Esophagus muscularis mucosa (tissue), 4 donors: ENCODE measurements around the gene CEP112. TPM values are rescaled to one million over a fixed set of nuclear protein-coding genes. Genes with fewer than 3 reads are reported as not detected.

Source experiments
- DNase-seq: peaks from one replicate; pipeline ENCODE4 v3.0.0-alpha.2; 2017; ENCODE audit errors: extremely low spot score
- H3K27ac ChIP-seq, 4 donors: fragments of 200-600 bp; sonication (generic); replicated peaks in 1 of 4; 1 replicate in 3 of 4; 2 replicates in 1 of 4; pipeline ENCODE4 v1.5.1; 2016 to 2019; ENCODE audit warnings: mild to moderate bottlenecking in 1 of 4
- H3K27me3 ChIP-seq, 4 donors: fragments of 200-600 bp; sonication (generic); one replicate each; pipeline versions ENCODE4 v1.5.1 to v1.6.0; 2016 to 2019
- H3K36me3 ChIP-seq, 4 donors: fragments of 200-600 bp; sonication (generic); one replicate each; pipeline ENCODE4 v1.5.1; 2016 to 2019
- H3K4me1 ChIP-seq, 4 donors: fragments of 200-600 bp; sonication (generic); one replicate each; pipeline ENCODE4 v1.5.1; 2016 to 2019
- H3K4me3 ChIP-seq, 4 donors: fragments of 200-600 bp; sonication (generic); 1 replicate in 2 of 4; 2 replicates in 2 of 4; pipeline ENCODE4 v1.5.1; 2016 to 2019; ENCODE audit warnings: mild to moderate bottlenecking in 4 of 4, moderate library complexity in 1 of 4
- H3K9me3 ChIP-seq, 4 donors: fragments of 200-600 bp; sonication (generic); 1 replicate in 3 of 4; 2 replicates in 1 of 4; pipeline ENCODE4 v1.5.1; 2016 to 2019
- EP300 ChIP-seq: sonication (generic); formaldehyde crosslinking; IDR thresholded peaks from one replicate; pipeline ENCODE4 v1.6.1; 2017; ENCODE audit warnings: antibody characterized with exemption
- POLR2A ChIP-seq: fragments of 450-650 bp; IDR thresholded peaks from one replicate; pipeline ENCODE4 v1.6.1; 2017; ENCODE audit warnings: antibody characterized with exemption, moderate library complexity, mild to moderate bottlenecking, low read depth
- POLR2AphosphoS5 ChIP-seq, 2 donors: sonication (generic); formaldehyde crosslinking; IDR thresholded peaks; one replicate each; pipeline ENCODE4 v1.6.1; 2017; ENCODE audit warnings: antibody characterized with exemption in 2 of 2
- WGBS: methylation state at CpG from one replicate; pipeline ENCODE4 v1.1.5; 2018; 5-methylcytosine and 5-hydroxymethylcytosine counted together
- intact Hi-C: fragments of 100-400 bp; cut with DNase I; formaldehyde crosslinking; loops from one replicate; pipeline ENCODE4 v1.15.1; 2023
- total RNA-seq, 4 donors: library from RNA; depleted of rRNA; stranded (reverse); fragments of >200 nt; gene quantifications; one replicate each; pipeline versions ENCODE4 v1.1.0 to v1.2.1, GENCODE V29; 2016
- TF ChIP-seq, protein P1 (sequence below), 3 experiments: fragments of 200-600 bp in 2 of 3; fragments of 450-650 bp in 1 of 3; sonication (generic) in 2 of 3; IDR thresholded peaks; one replicate each; pipeline ENCODE4 v1.5.1; 2017 to 2019; ENCODE audit warnings: antibody characterized with exemption in 3 of 3, mild to moderate bottlenecking in 2 of 3, moderate library complexity in 1 of 3

Gene CEP112
- total RNA-seq, result 10 to 100 TPM; 17.0 to 24.7 (median 23.2) TPM

- TF ChIP-seq POLR2AphosphoS5 (IDR thresholded peaks at IDR 0.05), result peak in 1 of 2 donors; percentile 47
- TF ChIP-seq, protein P1, sequence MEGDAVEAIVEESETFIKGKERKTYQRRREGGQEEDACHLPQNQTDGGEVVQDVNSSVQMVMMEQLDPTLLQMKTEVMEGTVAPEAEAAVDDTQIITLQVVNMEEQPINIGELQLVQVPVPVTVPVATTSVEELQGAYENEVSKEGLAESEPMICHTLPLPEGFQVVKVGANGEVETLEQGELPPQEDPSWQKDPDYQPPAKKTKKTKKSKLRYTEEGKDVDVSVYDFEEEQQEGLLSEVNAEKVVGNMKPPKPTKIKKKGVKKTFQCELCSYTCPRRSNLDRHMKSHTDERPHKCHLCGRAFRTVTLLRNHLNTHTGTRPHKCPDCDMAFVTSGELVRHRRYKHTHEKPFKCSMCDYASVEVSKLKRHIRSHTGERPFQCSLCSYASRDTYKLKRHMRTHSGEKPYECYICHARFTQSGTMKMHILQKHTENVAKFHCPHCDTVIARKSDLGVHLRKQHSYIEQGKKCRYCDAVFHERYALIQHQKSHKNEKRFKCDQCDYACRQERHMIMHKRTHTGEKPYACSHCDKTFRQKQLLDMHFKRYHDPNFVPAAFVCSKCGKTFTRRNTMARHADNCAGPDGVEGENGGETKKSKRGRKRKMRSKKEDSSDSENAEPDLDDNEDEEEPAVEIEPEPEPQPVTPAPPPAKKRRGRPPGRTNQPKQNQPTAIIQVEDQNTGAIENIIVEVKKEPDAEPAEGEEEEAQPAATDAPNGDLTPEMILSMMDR (IDR thresholded peaks at IDR 0.05), result no peak
- Histone ChIP-seq H3K9me3 (no peaks in the 10 kb centered on the region), H3K27me3 (peaks cover 0 to 6% (median 0%) of the 10 kb centered on the region in 4 donors), H3K36me3 (no peaks in the 10 kb centered on the region), H3K4me1 (peaks cover 16 to 35% (median 24%) of the 10 kb centered on the region in 4 donors), H3K27ac (peak within 1 kb of the TSS; percentile 75 to 82 (median 78)), H3K4me3 (peak within 1 kb of the TSS; percentile 69 to 90 (median 74))
- intact Hi-C loops, result no loop called here
- DNase-seq, result no peak
- under 1% methylated on average over 25 of the region's 83 CpGs for WGBS
Observed at GRCh38 chr17:66191593-66192377, at the start of gene CEP112. Gene CEP112 (minus strand): TSS chr17:66192133.

GRCh38 chr17:66240630-66241029 is 48.7 kb upstream of the CEP112 start:
- H3K36me3 ChIP-seq, result no peaks in the 10 kb centered on the region
- H3K27ac ChIP-seq, result no peak overlapping the region
- no peaks in the 10 kb centered on the region for H3K9me3 ChIP-seq
- H3K4me1 ChIP-seq, result no peaks in the 10 kb centered on the region
- TF ChIP-seq EP300, result no peak
- TF ChIP-seq POLR2A, result no peak
- TF ChIP-seq, protein P1 (IDR thresholded peaks at IDR 0.05), result no peak
- no peak for TF ChIP-seq POLR2AphosphoS5 (IDR thresholded peaks at IDR 0.05)
- no peak overlapping the region for H3K4me3 ChIP-seq
- no peaks in the 10 kb centered on the region for H3K27me3 ChIP-seq
- intact Hi-C loops, result no loop called here
- no peak for DNase-seq
- 60% methylated on average over 3 of the region's 3 CpGs for WGBS

- H3K9me3 ChIP-seq, result no peaks in the 10 kb centered on the region
- H3K27me3 ChIP-seq, result no peaks in the 10 kb centered on the region
- no peak overlapping the region for H3K4me3 ChIP-seq
- H3K4me1 ChIP-seq, result no peaks in the 10 kb centered on the region
- H3K27ac ChIP-seq, result no peak overlapping the region
- intact Hi-C loops, result no loop called here
- TF ChIP-seq EP300 (no peak), POLR2AphosphoS5 (IDR thresholded peaks at IDR 0.05) (no peak), POLR2A (no peak)
- TF ChIP-seq, protein P1 (IDR thresholded peaks at IDR 0.05), result no peak
- WGBS, result 87% methylated on average over 6 of the region's 6 CpGs
- no peaks in the 10 kb centered on the region for H3K36me3 ChIP-seq
- DNase-seq, result no peak
Observed at GRCh38 chr17:66240013-66240412, 48.1 kb upstream of the CEP112 start.

DNA sequence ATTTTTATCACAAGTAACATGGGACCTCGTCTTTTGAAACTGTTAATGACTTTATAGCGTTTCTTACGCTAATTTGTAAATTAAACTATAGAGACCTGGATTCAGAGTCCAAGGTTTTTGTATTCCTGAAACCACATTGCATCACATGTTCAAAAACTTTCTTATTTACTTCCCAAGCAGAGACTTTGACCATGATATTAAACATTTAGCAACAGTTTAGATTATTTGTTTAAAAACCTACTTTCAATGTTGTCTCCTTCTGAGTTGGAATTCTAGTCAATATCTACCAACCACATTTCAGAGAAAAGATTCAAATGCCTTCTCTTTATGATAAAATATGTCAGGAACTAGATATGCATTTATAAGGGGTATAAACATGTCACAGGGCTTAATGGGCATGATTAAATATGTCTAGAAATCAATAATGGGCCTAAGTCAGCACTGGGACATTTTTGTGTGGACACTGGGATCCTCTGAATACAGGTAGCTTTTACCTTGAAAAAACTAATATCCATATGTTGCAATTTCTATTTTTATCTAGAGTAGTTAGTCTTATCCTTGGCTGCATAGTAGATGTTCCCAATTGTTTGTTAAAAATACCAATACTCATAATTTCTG is 43.6 kb upstream of the CEP112 start:
- Histone ChIP-seq H3K36me3 (no peaks in the 10 kb centered on the region), H3K4me3 (no peak overlapping the region), H3K4me1 (no peaks in the 10 kb centered on the region), H3K27ac (no peak overlapping the region), H3K27me3 (no peaks in the 10 kb centered on the region), H3K9me3 (no peaks in the 10 kb centered on the region)
- WGBS, result 91% methylated on average over 3 of the region's 3 CpGs
- no peak for DNase-seq
- intact Hi-C loops, result no loop called here
- TF ChIP-seq POLR2A (no peak), POLR2AphosphoS5 (IDR thresholded peaks at IDR 0.05) (no peak)
- TF ChIP-seq, protein P1 (IDR thresholded peaks at IDR 0.05), result no peak
